ENCODE measurements around the gene BCKDHA.

- TF ChIP-seq POLR2A (IDR thresholded peaks at IDR 0.05; ENCODE audit: low read depth, low read length): no peak
- no peak for TF ChIP-seq CTCF (conservative IDR thresholded peaks at IDR 0.05; ENCODE audit: low read depth, low read length)
- no peak for TF ChIP-seq BHLHE40 (IDR thresholded peaks at IDR 0.05; ENCODE audit: low read depth, low read length)
- no peak for TF ChIP-seq RFX5 (IDR thresholded peaks at IDR 0.05; ENCODE audit: low read depth, low read length)
- TF ChIP-seq RAD21 (IDR thresholded peaks at IDR 0.05; ENCODE audit: low read length): no peak
- TF ChIP-seq CEBPB (IDR thresholded peaks at IDR 0.05; ENCODE audit: low read depth, low read length): no peak
- no peak for TF ChIP-seq ELK1 (IDR thresholded peaks at IDR 0.05; ENCODE audit: borderline replicate concordance, low read depth, low read length)
- TF ChIP-seq RCOR1 (IDR thresholded peaks at IDR 0.05; ENCODE audit: insufficient replicate concordance, low read length): no peak
- TF ChIP-seq MAFK (IDR thresholded peaks at IDR 0.05; ENCODE audit: low read depth, low read length): no peak
These were observed 16.8 kb downstream of the BCKDHA start for GRCh38 chr19:41414461-41414860.
